H9 (cell line): ENCODE data around the gene CETP. TPM values are rescaled to one million over a fixed set of nuclear protein-coding genes. Genes with fewer than 3 reads are reported as not detected.

ENCODE experiments used
- DNase-seq: peaks from one replicate; pipeline ENCODE4 v3.0.0-alpha.2; 2017
- H2AFZ ChIP-seq: one replicate; pipeline ENCODE4 v1.6.1; 2013; ENCODE audit warnings: mild to moderate bottlenecking, low read length, control low read depth, moderate library complexity
- H2AK5ac ChIP-seq: 2 replicates; pipeline ENCODE4 v1.6.1; 2013; ENCODE audit warnings: low read length, control low read depth, mixed read lengths; ENCODE audit not compliant: insufficient read length
- H2BK120ac ChIP-seq: one replicate; pipeline ENCODE4 v1.6.1; 2013; ENCODE audit warnings: low read depth, mild to moderate bottlenecking, low read length, control low read depth, inconsistent platforms; ENCODE audit not compliant: poor library complexity, severe bottlenecking
- H2BK12ac ChIP-seq: 2 replicates; pipeline ENCODE4 v1.6.1; 2013; ENCODE audit warnings: low read length, control low read depth, mixed read lengths, low read depth; ENCODE audit not compliant: insufficient read length
- H2BK15ac ChIP-seq: 2 replicates; pipeline ENCODE4 v1.6.1; 2013; ENCODE audit warnings: low read depth, low read length, control low read depth
- H2BK20ac ChIP-seq: one replicate; pipeline ENCODE4 v1.6.1; 2013; ENCODE audit warnings: low read depth, mild to moderate bottlenecking, low read length, control low read depth, inconsistent platforms; ENCODE audit not compliant: poor library complexity, severe bottlenecking
- H2BK5ac ChIP-seq: 2 replicates; pipeline ENCODE4 v1.6.1; 2013; ENCODE audit warnings: low read length, control low read depth, mixed read lengths; ENCODE audit not compliant: insufficient read length
- H3K14ac ChIP-seq: 2 replicates; pipeline ENCODE4 v1.6.1; 2013; ENCODE audit warnings: low read length, control low read depth; ENCODE audit not compliant: insufficient read depth
- H3K18ac ChIP-seq: 2 replicates; pipeline ENCODE4 v1.6.1; 2013; ENCODE audit warnings: low read depth, mild to moderate bottlenecking, mixed read lengths, low read length, control low read depth; ENCODE audit not compliant: insufficient read length
- H3K23ac ChIP-seq: 2 replicates; pipeline ENCODE4 v1.6.1; 2013; ENCODE audit warnings: low read length, control low read depth, mixed read lengths, low read depth; ENCODE audit not compliant: insufficient read length
- H3K23me2 ChIP-seq: 2 replicates; pipeline ENCODE4 v1.6.1; 2013; ENCODE audit warnings: low read depth, mild to moderate bottlenecking, mixed read lengths, low read length, control low read depth; ENCODE audit not compliant: insufficient read length, poor library complexity, severe bottlenecking
- H3K27ac ChIP-seq: 2 replicates; pipeline ENCODE4 v1.5.1; 2013; ENCODE audit warnings: low read length, control low read depth, mixed read lengths, low read depth; ENCODE audit not compliant: insufficient read length
- H3K27me3 ChIP-seq: 2 replicates; pipeline ENCODE4 v1.6.1; 2013; ENCODE audit warnings: low read length, control low read depth, inconsistent platforms; ENCODE audit not compliant: insufficient read depth
- H3K4ac ChIP-seq: 2 replicates; pipeline ENCODE4 v1.6.1; 2013; ENCODE audit warnings: low read depth, mild to moderate bottlenecking, control low read depth, inconsistent platforms, low read length, moderate library complexity
- H3K4me1 ChIP-seq: 2 replicates; pipeline ENCODE4 v1.6.1; 2013; ENCODE audit warnings: low read length, control low read depth, inconsistent platforms; ENCODE audit not compliant: insufficient read depth
- H3K4me2 ChIP-seq: 2 replicates; pipeline ENCODE4 v1.6.1; 2013; ENCODE audit warnings: low read length, control low read depth, mixed read lengths; ENCODE audit not compliant: insufficient read length, insufficient read depth
- H3K56ac ChIP-seq: 2 replicates; pipeline ENCODE4 v1.6.1; 2013; ENCODE audit warnings: low read depth, mild to moderate bottlenecking, mixed read lengths, low read length, control low read depth; ENCODE audit not compliant: insufficient read length
- H3K79me1 ChIP-seq: 2 replicates; pipeline ENCODE4 v1.6.1; 2013; ENCODE audit warnings: low read depth, mild to moderate bottlenecking, moderate library complexity, low read length, control low read depth, inconsistent platforms; ENCODE audit not compliant: insufficient read depth, poor library complexity, severe bottlenecking
- H3K79me2 ChIP-seq: 2 replicates; pipeline ENCODE4 v1.6.1; 2013; ENCODE audit warnings: low read length, control low read depth, inconsistent platforms; ENCODE audit not compliant: insufficient read depth
- H3K9ac ChIP-seq: 2 replicates; pipeline ENCODE4 v1.6.1; 2013; ENCODE audit warnings: low read length, control low read depth, mixed read lengths; ENCODE audit not compliant: insufficient read length; ENCODE audit errors: extremely low read depth
- H3K9me3 ChIP-seq: one replicate; pipeline ENCODE4 v1.6.1; 2013; ENCODE audit warnings: low read depth, low read length, inconsistent platforms; ENCODE audit not compliant: control insufficient read depth
- H3T11ph ChIP-seq: one replicate; pipeline ENCODE4 v1.6.1; 2013; ENCODE audit warnings: mild to moderate bottlenecking, low read length, control low read depth, inconsistent platforms
- H4K20me1 ChIP-seq: one replicate; pipeline ENCODE4 v1.6.1; 2013; ENCODE audit not compliant: control insufficient read depth, insufficient read length, insufficient read depth
- H4K5ac ChIP-seq: 2 replicates; pipeline ENCODE4 v1.6.1; 2013; ENCODE audit warnings: low read depth, mild to moderate bottlenecking, mixed read lengths, low read length, control low read depth; ENCODE audit not compliant: insufficient read length
- H4K8ac ChIP-seq: replicated peaks from 2 replicates; pipeline ENCODE4 v1.6.1; 2013; ENCODE audit warnings: low read length, control low read depth, mixed read lengths, low read depth; ENCODE audit not compliant: insufficient read length
- H4K91ac ChIP-seq: 2 replicates; pipeline ENCODE4 v1.6.1; 2013; ENCODE audit warnings: low read depth, mild to moderate bottlenecking, moderate library complexity, mixed read lengths, low read length, control low read depth; ENCODE audit not compliant: insufficient read length
- H3K27ac Mint-ChIP-seq, 3 experiments: 2 replicates in 2 of 3; 3 replicates in 1 of 3; pipeline ENCODE4 v1.8.0; 2020 to 2021; ENCODE audit warnings: mixed read lengths in 3 of 3, mild to moderate bottlenecking in 1 of 3, moderate library complexity in 1 of 3
- H3K27me3 Mint-ChIP-seq: 2 replicates; pipeline ENCODE4 v1.8.0; 2021; ENCODE audit warnings: low read depth, mild to moderate bottlenecking, moderate library complexity, mixed read lengths
- H3K36me3 Mint-ChIP-seq, 3 experiments: 2 replicates in 2 of 3; 3 replicates in 1 of 3; pipeline ENCODE4 v1.8.0; 2020 to 2021; ENCODE audit warnings: low read depth in 3 of 3, mixed read lengths in 3 of 3; ENCODE audit not compliant: insufficient read depth in 1 of 3
- H3K4me1 Mint-ChIP-seq, 2 experiments: 2 replicates each; pipeline ENCODE4 v1.8.0; 2020; ENCODE audit warnings: mixed read lengths in 2 of 2
- H3K4me3 Mint-ChIP-seq, 2 experiments: 2 replicates in 1 of 2; 3 replicates in 1 of 2; pipeline ENCODE4 v1.8.0; 2020 to 2021; ENCODE audit warnings: mild to moderate bottlenecking in 2 of 2, mixed read lengths in 2 of 2, moderate library complexity in 1 of 2
- H3K9me3 Mint-ChIP-seq, 2 experiments: 2 replicates in 1 of 2; 3 replicates in 1 of 2; pipeline ENCODE4 v1.8.0; 2020; ENCODE audit warnings: mild to moderate bottlenecking in 2 of 2, mixed read lengths in 2 of 2, moderate library complexity in 1 of 2
- CTCF ChIP-seq: fragments of 200-600 bp; sonication (generic); conservative IDR thresholded peaks from 3 replicates; pipeline ENCODE4 v1.8.0; 2021; ENCODE audit warnings: antibody characterized with exemption, mild to moderate bottlenecking
- WGBS: extraction: QIAGEN DNeasy Blood & Tissue Kit; methylation state at CpG from one replicate; pipeline ENCODE4 v1.1.7; 2013; ENCODE audit warnings: missing lambda C conversion rate, low lambda C conversion rate, mixed read lengths; ENCODE audit not compliant: insufficient read length; ENCODE audit errors: extremely low coverage; 5-methylcytosine and 5-hydroxymethylcytosine counted together
- total RNA-seq: library from RNA; stranded (reverse); gene quantifications from 2 replicates; pipeline ENCODE4 v1.2.1, GENCODE V29; 2021

CETP gene
- total RNA-seq, 1 experiment from 2014 or later = not detected

- Mint-ChIP-seq H3K27ac (no peak overlapping the region), H3K27me3 (peaks cover 18% of the 10 kb centered on the region), H3K4me3 (no peak overlapping the region), H3K36me3 (no peaks in the 10 kb centered on the region), H3K4me1 (peaks cover 6 to 8% of the 10 kb centered on the region in 2 experiments; a peak in 3 of 4 replicates), H3K9me3 (peaks cover 0 to 5% of the 10 kb centered on the region in 2 experiments; a peak in 1 of 5 replicates)
- DNase-seq = no peak
- Histone ChIP-seq H2AFZ (no peak overlapping the region), H3K4ac (no peak overlapping the region), H2BK120ac (no peak overlapping the region), H3K23ac (no peak overlapping the region), H3K79me2 (no peaks in the 10 kb centered on the region), H4K5ac (no peak overlapping the region), H3K9ac (no peak overlapping the region), H4K8ac (no peak overlapping the region), H2BK20ac (no peak overlapping the region), H3K79me1 (no peaks in the 10 kb centered on the region), H3K14ac (no peak overlapping the region), H2BK12ac (no peak overlapping the region), H2BK5ac (no peak overlapping the region), H3T11ph (no peak overlapping the region), H4K91ac (no peak overlapping the region), H2BK15ac (no peak overlapping the region), H4K20me1 (no peaks in the 10 kb centered on the region), H3K23me2 (no peaks in the 10 kb centered on the region), H3K4me1 (no peaks in the 10 kb centered on the region), H3K9me3 (no peaks in the 10 kb centered on the region), H2AK5ac (no peak overlapping the region), H3K27me3 (no peaks in the 10 kb centered on the region), H3K56ac (no peak overlapping the region), H3K4me2 (no peak overlapping the region), H3K27ac (no peak overlapping the region), H3K18ac (no peak overlapping the region)
- WGBS = no CpG with 5 or more reads among the region's 5 CpGs
- TF ChIP-seq CTCF = no peak
These were observed 35.5 kb downstream of the CETP start for GRCh38 chr16:56997264-56997663.
